Keratinocyte (primary cell): ENCODE measurements around the gene L1CAM. TPM values are rescaled to one million over a fixed set of nuclear protein-coding genes. Genes with fewer than 3 reads are reported as not detected.

Experiments used
- DNase-seq: peaks from one replicate; pipeline ENCODE4 v3.0.0-alpha.2; 2011; ENCODE audit warnings: low read depth, missing footprints, low spot score
- FAIRE-seq: peaks from 2 replicates; lab custom pipeline; 2011; peaks lifted over from hg19 to GRCh38; lab: Jason Lieb, UNC
- H2AFZ ChIP-seq: 2 replicates; pipeline ENCODE4 v1.6.0; 2012; ENCODE audit warnings: low read length, control low read depth, inconsistent platforms; ENCODE audit not compliant: control insufficient read depth
- H3K27ac ChIP-seq: 2 replicates; pipeline ENCODE4 v1.5.1; 2011; ENCODE audit warnings: low read length; ENCODE audit not compliant: control insufficient read depth, insufficient read depth
- H3K27me3 ChIP-seq: 3 replicates; pipeline ENCODE4 v1.6.0; 2011; ENCODE audit warnings: low read length; ENCODE audit not compliant: control insufficient read depth, insufficient read depth; ENCODE audit errors: extremely low read depth
- H3K36me3 ChIP-seq, 2 experiments: 2 replicates in 1 of 2; 3 replicates in 1 of 2; pipeline ENCODE4 v1.5.1; 2011; ENCODE audit warnings: low read length in 2 of 2, mild to moderate bottlenecking in 1 of 2; ENCODE audit not compliant: control insufficient read depth in 2 of 2, insufficient read depth in 2 of 2; ENCODE audit errors: extremely low read depth in 1 of 2
- H3K4me1 ChIP-seq: 3 replicates; pipeline ENCODE4 v1.5.1; 2011; ENCODE audit warnings: low read length; ENCODE audit not compliant: control insufficient read depth, insufficient read depth; ENCODE audit errors: extremely low read depth
- H3K4me2 ChIP-seq: 3 replicates; pipeline ENCODE4 v1.6.0; 2011; ENCODE audit warnings: low read depth, low read length; ENCODE audit not compliant: control insufficient read depth, insufficient read depth; ENCODE audit errors: extremely low read depth
- H3K4me3 ChIP-seq, 3 experiments: fragments of 200-600 bp in 1 of 3; sonication (generic) in 1 of 3; 2 replicates in 2 of 3; 3 replicates in 1 of 3; pipeline ENCODE4 v1.5.1; 2011 to 2016; ENCODE audit warnings: low read length in 3 of 3, mild to moderate bottlenecking in 3 of 3, control low read depth in 2 of 3, inconsistent platforms in 1 of 3, low read depth in 1 of 3, mixed read lengths in 1 of 3, mixed run types in 1 of 3, moderate library complexity in 1 of 3; ENCODE audit not compliant: control insufficient read depth in 2 of 3, insufficient read depth in 2 of 3; ENCODE audit errors: extremely low read depth in 1 of 3
- H3K79me2 ChIP-seq: 2 replicates; pipeline ENCODE4 v1.6.0; 2012; ENCODE audit warnings: low read length; ENCODE audit not compliant: control insufficient read depth, insufficient read depth
- H3K9ac ChIP-seq: 3 replicates; pipeline ENCODE4 v1.6.0; 2011; ENCODE audit warnings: low read length; ENCODE audit not compliant: control insufficient read depth, insufficient read depth; ENCODE audit errors: extremely low read depth
- H3K9me1 ChIP-seq: 3 replicates; pipeline ENCODE4 v1.6.0; 2011; ENCODE audit warnings: low read length; ENCODE audit not compliant: control insufficient read depth, insufficient read depth; ENCODE audit errors: extremely low read depth
- H3K9me3 ChIP-seq: 2 replicates; pipeline ENCODE4 v1.5.1; 2012; ENCODE audit warnings: low read depth, low read length; ENCODE audit not compliant: control insufficient read depth
- H4K20me1 ChIP-seq: 3 replicates; pipeline ENCODE4 v1.6.0; 2011; ENCODE audit warnings: low read length; ENCODE audit not compliant: control insufficient read depth, insufficient read depth; ENCODE audit errors: extremely low read depth
- EZH2 ChIP-seq: IDR thresholded peaks from one replicate; pipeline ENCODE4 v1.6.1; 2012; ENCODE audit warnings: inconsistent platforms, mild to moderate bottlenecking, low read length, moderate library complexity
- dilution Hi-C: fragments of 300-500 bp; cut with MboI; formaldehyde crosslinking; loops from one replicate; pipeline ENCODE4 v1.7.0; 2020; ENCODE audit warnings: low sequenced_read_pairs; ENCODE audit not compliant: extremely low pct_ligation_motif_present
- polyA plus RNA-seq, 5 experiments: library from polyadenylated mRNA; depleted of rRNA in 3 of 5; stranded (reverse) in 3 of 5; stranded (forward) in 1 of 5; unstranded in 1 of 5; fragments of >200 nt; gene quantifications; 1 replicate in 1 of 5; 2 replicates in 3 of 5; 3 replicates in 1 of 5; pipeline versions ENCODE4 v1.2.1 to v1.2.3, GENCODE V29; 2011 to 2012; ENCODE audit warnings: missing spikeins in 2 of 5, low read depth in 1 of 5, low replicate concordance in 1 of 5
- TF ChIP-seq, protein P1 (sequence below), 3 experiments: IDR thresholded peaks in 1 of 3; conservative IDR thresholded peaks in 1 of 3; optimal IDR thresholded peaks in 1 of 3; 2 replicates in 2 of 3; 3 replicates in 1 of 3; pipeline versions ENCODE3 to v1.5.1; 2011; ENCODE audit warnings: low read length in 3 of 3, mild to moderate bottlenecking in 3 of 3, moderate library complexity in 2 of 3, control low read depth in 1 of 3, inconsistent platforms in 1 of 3; ENCODE audit not compliant: insufficient read depth in 2 of 3; ENCODE audit errors: extremely low read depth in 1 of 3

L1CAM gene
- polyA plus RNA-seq, 1 donor (not counting 4 experiments of a cell fraction or from before 2014, with no cell fraction given) = 18.2 TPM

DNA sequence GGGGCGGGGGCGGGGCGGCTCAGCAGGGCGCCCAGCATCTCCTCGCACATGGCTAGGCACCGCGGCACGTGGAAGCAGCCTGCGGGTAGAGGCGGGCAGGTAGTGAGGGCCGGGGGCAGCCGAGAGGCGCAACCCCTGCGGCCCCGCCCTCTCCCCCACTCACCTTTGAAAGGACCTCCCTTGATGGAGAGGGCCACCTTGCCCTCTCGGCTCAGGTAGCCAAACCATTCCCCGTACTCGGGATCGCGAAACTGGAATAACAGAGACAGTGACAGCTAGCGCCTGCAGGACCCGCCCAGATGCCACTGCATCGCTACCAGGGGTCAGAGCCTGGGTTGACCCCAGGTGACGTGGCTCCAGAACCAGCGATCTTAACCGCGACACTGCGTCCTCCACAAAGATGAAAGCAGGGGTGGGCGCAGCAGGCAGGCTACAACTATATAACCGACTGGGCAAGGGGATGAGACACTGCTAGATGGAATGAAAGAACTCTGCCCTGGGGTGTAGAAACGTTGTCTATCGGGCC is 49.4 kb upstream of the L1CAM start:
- no peak for DNase-seq
- H3K4me3 ChIP-seq = peak overlapping the region; percentile 28 to 46 (median 40)
- no peak overlapping the region for H3K27ac ChIP-seq
- no peak for TF ChIP-seq EZH2
- TF ChIP-seq, protein P1, sequence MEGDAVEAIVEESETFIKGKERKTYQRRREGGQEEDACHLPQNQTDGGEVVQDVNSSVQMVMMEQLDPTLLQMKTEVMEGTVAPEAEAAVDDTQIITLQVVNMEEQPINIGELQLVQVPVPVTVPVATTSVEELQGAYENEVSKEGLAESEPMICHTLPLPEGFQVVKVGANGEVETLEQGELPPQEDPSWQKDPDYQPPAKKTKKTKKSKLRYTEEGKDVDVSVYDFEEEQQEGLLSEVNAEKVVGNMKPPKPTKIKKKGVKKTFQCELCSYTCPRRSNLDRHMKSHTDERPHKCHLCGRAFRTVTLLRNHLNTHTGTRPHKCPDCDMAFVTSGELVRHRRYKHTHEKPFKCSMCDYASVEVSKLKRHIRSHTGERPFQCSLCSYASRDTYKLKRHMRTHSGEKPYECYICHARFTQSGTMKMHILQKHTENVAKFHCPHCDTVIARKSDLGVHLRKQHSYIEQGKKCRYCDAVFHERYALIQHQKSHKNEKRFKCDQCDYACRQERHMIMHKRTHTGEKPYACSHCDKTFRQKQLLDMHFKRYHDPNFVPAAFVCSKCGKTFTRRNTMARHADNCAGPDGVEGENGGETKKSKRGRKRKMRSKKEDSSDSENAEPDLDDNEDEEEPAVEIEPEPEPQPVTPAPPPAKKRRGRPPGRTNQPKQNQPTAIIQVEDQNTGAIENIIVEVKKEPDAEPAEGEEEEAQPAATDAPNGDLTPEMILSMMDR (optimal IDR thresholded peaks at IDR 0.05 in 1 of 3, IDR thresholded peaks at IDR 0.05 in 1 of 3, conservative IDR thresholded peaks at IDR 0.05 in 1 of 3; ENCODE audit: extremely low read depth in 1 of 3, insufficient read depth in 2 of 3, low read length in 3 of 3) = no peak
- no peaks in the 10 kb centered on the region for H4K20me1 ChIP-seq
- H3K9me1 ChIP-seq = no peaks in the 10 kb centered on the region
- peaks cover 3% of the 10 kb centered on the region for H3K4me1 ChIP-seq
- H2AFZ ChIP-seq = no peak overlapping the region
- H3K36me3 ChIP-seq = peaks cover 0 to 7% of the 10 kb centered on the region in 2 experiments
- peak overlapping the region; percentile 62 for H3K4me2 ChIP-seq
- no peaks in the 10 kb centered on the region for H3K9me3 ChIP-seq
- FAIRE-seq = no peak
- no peaks in the 10 kb centered on the region for H3K27me3 ChIP-seq
- dilution Hi-C loops = no loop called here
- H3K9ac ChIP-seq = peak overlapping the region; percentile 22
- peaks cover 28% of the 10 kb centered on the region for H3K79me2 ChIP-seq

DNA sequence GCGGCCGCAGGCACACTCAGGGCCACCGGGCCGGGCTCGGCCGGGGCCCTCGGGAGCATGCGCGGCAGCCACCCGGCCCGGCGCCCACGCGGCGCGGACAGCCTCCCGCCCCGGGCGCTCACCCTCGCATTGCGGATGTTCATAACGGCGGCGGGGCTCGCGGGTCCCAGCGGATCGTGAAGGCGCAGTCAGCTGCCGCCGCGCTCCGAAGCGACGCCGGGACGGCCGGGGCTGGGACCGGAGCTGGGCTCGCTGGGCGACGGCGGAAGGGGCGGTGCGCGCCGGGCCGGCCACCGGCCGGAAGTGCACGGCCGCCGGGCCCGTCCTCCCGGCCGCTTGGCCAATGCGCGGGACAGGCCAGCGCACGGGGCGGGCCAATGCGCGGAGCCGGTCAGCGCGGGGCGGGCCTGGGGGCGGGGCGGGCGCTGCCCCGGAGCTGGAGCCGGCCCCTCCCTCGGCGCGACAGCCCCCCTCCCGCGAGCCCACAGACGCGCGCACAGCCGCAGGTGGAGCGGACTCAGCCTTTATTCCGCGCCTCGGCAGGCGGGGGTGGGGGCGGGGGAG is 48.9 kb upstream of the L1CAM start, which contains the start of gene NAA10:
TSS of gene NAA10 (minus strand) at position 276 of the 564 bp plus-strand sequence. CDS start at position 143, 133 bp downstream.
- DNase-seq = no peak
- Histone ChIP-seq H3K79me2 (peaks cover 28% of the 10 kb centered on the region), H3K36me3 (peaks cover 0 to 8% of the 10 kb centered on the region in 2 experiments), H2AFZ (no peak within 1 kb of the TSS), H3K27me3 (no peaks in the 10 kb centered on the region), H4K20me1 (no peaks in the 10 kb centered on the region), H3K4me1 (peaks cover 3% of the 10 kb centered on the region), H3K4me3 (peak within 1 kb of the TSS; percentile 61 to 79 (median 76)), H3K27ac (peak within 1 kb of the TSS; percentile 31), H3K9me1 (no peaks in the 10 kb centered on the region), H3K9ac (peak within 1 kb of the TSS; percentile 75), H3K4me2 (peak within 1 kb of the TSS; percentile 82), H3K9me3 (no peaks in the 10 kb centered on the region)
- TF ChIP-seq, protein P1 (optimal IDR thresholded peaks at IDR 0.05 in 1 of 3, IDR thresholded peaks at IDR 0.05 in 1 of 3, conservative IDR thresholded peaks at IDR 0.05 in 1 of 3; ENCODE audit: extremely low read depth in 1 of 3, insufficient read depth in 2 of 3, low read length in 3 of 3) = no peak
- TF ChIP-seq EZH2 = no peak
- FAIRE-seq = no peak
- dilution Hi-C loops = no loop called here
